IMR-90 (cell line): Measurements from ENCODE around the gene RAD17.

Experiments
- CEBPB ChIP-seq: IDR thresholded peaks from 2 replicates; pipeline ENCODE4 v1.6.1; 2012; ENCODE audit warnings: low read depth, low read length, improper control_type of control experiment
- CTCF ChIP-seq: conservative IDR thresholded peaks from 2 replicates; pipeline ENCODE4 v1.5.1; 2012; ENCODE audit warnings: mild to moderate bottlenecking, low read depth, low read length, improper control_type of control experiment
- FOS ChIP-seq: fragments of 150-350 bp; IDR thresholded peaks from 2 replicates; pipeline ENCODE4 v1.6.1; 2016; ENCODE audit warnings: low read depth, low read length
- MAFK ChIP-seq: IDR thresholded peaks from 2 replicates; pipeline ENCODE4 v1.6.1; 2012; ENCODE audit warnings: low read depth, low read length, improper control_type of control experiment
- MXI1 ChIP-seq: IDR thresholded peaks from 2 replicates; pipeline ENCODE4 v1.6.1; 2012; ENCODE audit warnings: low read depth, mild to moderate bottlenecking, low read length, moderate library complexity, borderline replicate concordance
- POLR2A ChIP-seq: IDR thresholded peaks from 2 replicates; pipeline ENCODE4 v1.6.1; 2012; ENCODE audit warnings: mild to moderate bottlenecking, low read depth, low read length
- RAD21 ChIP-seq: IDR thresholded peaks from 2 replicates; pipeline ENCODE4 v1.6.1; 2012; ENCODE audit warnings: low read length, improper control_type of control experiment
- RCOR1 ChIP-seq: IDR thresholded peaks from 2 replicates; pipeline ENCODE4 v1.6.1; 2012; ENCODE audit warnings: mild to moderate bottlenecking, low read length, improper control_type of control experiment; ENCODE audit not compliant: insufficient replicate concordance
- RFX5 ChIP-seq: IDR thresholded peaks from 2 replicates; pipeline ENCODE4 v1.8.0; 2012; ENCODE audit warnings: low read depth, mild to moderate bottlenecking, low read length, moderate library complexity
- SMC3 ChIP-seq: fragments of 150-350 bp; IDR thresholded peaks from 2 replicates; pipeline ENCODE4 v1.6.1; 2016; ENCODE audit warnings: low read depth, mild to moderate bottlenecking, antibody characterized with exemption, low read length, moderate library complexity
- USF2 ChIP-seq: fragments of 150-350 bp; IDR thresholded peaks from 2 replicates; pipeline ENCODE4 v1.6.1; 2017; ENCODE audit warnings: mild to moderate bottlenecking, antibody characterized with exemption, low read length, low read depth

GRCh38 chr5:69372394-69372793, 2.8 kb downstream of the RAD17 start:
- no peak for TF ChIP-seq CTCF
- no peak for TF ChIP-seq RAD21
- TF ChIP-seq SMC3 = no peak
- TF ChIP-seq CEBPB = no peak
- no peak for TF ChIP-seq POLR2A
- TF ChIP-seq MAFK = no peak
- TF ChIP-seq USF2 = no peak
- no peak for TF ChIP-seq RFX5
- TF ChIP-seq MXI1 = no peak
- TF ChIP-seq FOS = no peak
- TF ChIP-seq RCOR1 = no peak
